ENCODE data around the gene GABRG3.

Gene GABRG3

GRCh38 chr15:27111323-27111722 lies 140.3 kb downstream of the GABRG3 start:
- no peak for FAIRE-seq

- FAIRE-seq = no peak
Measured at GRCh38 chr15:27114473-27114872, 143.5 kb downstream of the GABRG3 start.

GRCh38 chr15:27119695-27120266 lies 148.8 kb downstream of the GABRG3 start:
- no peak for FAIRE-seq

GRCh38 chr15:27121672-27122071 lies 150.7 kb downstream of the GABRG3 start:
- no peak for FAIRE-seq

- FAIRE-seq = no peak
Measured at GRCh38 chr15:27123291-27123690, 152.3 kb downstream of the GABRG3 start.

- no peak for FAIRE-seq
Measured at GRCh38 chr15:27123808-27124207, 152.8 kb downstream of the GABRG3 start.

- no peak for FAIRE-seq
Measured at GRCh38 chr15:27124287-27124871, 153.4 kb downstream of the GABRG3 start.

- FAIRE-seq = no peak
Measured at GRCh38 chr15:27125185-27125584, 154.2 kb downstream of the GABRG3 start.

- FAIRE-seq = no peak
Measured at GRCh38 chr15:27126449-27126848, 155.5 kb downstream of the GABRG3 start.

- no peak for FAIRE-seq
Measured at GRCh38 chr15:27127815-27128570, 157.0 kb downstream of the GABRG3 start.

- FAIRE-seq = no peak
Measured at GRCh38 chr15:27133249-27133648, 162.3 kb downstream of the GABRG3 start.

GRCh38 chr15:27134481-27134880 lies 163.5 kb downstream of the GABRG3 start:
- no peak for FAIRE-seq

GRCh38 chr15:27135151-27135550 lies 164.2 kb downstream of the GABRG3 start:
- no peak for FAIRE-seq

GRCh38 chr15:27137127-27137526 lies 166.1 kb downstream of the GABRG3 start:
- FAIRE-seq = no peak

- FAIRE-seq = no peak
Measured at GRCh38 chr15:27165590-27165989, 194.6 kb downstream of the GABRG3 start.

GRCh38 chr15:27166917-27167316 lies 195.9 kb downstream of the GABRG3 start:
- no peak for FAIRE-seq

- FAIRE-seq = no peak
Measured at GRCh38 chr15:27167738-27168137, 196.8 kb downstream of the GABRG3 start.

GRCh38 chr15:27170851-27171250 lies 199.9 kb downstream of the GABRG3 start:
- no peak for FAIRE-seq

GRCh38 chr15:27172821-27173220 lies 201.8 kb downstream of the GABRG3 start:
- FAIRE-seq = no peak

- no peak for FAIRE-seq
Measured at GRCh38 chr15:27175472-27176153, 204.6 kb downstream of the GABRG3 start.

- FAIRE-seq = no peak
Measured at GRCh38 chr15:27176785-27177406, 205.9 kb downstream of the GABRG3 start.

- FAIRE-seq = no peak
Measured at GRCh38 chr15:27179789-27180188, 208.8 kb downstream of the GABRG3 start.

GRCh38 chr15:27182561-27183110 lies 211.7 kb downstream of the GABRG3 start:
- no peak for FAIRE-seq

All from colon (tissue), 2 donors.